Measurements from ENCODE around the gene CRYGS.
"Not testable (repeated sequence)": the region's sequence is repeated elsewhere in the genome, so short reads cannot be mapped to it uniquely, and the experiment has no call there.

Gene CRYGS

DNA sequence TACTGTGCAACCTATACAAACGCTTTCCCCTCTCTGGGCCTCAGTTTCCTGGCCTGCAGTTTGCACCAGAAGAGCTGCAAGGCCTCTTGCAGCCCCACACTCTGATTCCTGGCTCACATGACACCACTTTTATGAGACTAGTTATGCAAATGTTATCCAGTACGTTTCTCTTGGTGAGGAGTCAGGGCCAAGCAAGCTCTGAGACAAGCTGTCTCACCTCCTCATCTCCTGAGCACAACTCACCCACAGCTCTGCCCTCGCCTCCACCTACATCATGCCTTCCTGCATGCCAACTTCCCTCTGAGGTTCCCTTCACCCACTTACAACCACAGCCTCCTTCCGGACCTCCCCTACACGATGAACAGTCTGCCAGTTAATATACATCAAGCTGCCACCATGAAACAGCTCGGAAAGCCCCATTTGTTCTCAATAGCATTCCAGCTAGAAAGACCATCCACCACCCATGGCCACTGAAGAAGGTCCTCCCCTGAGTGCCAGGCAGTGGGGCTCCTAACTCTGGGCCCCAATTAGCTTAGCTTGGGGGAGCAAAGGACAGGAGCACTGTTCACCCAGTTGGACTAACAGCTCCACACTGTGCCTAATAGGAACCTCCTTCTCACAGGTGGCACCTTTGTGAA, 25.0 kb downstream of the CRYGS start:
- DNase-seq (ENCODE audit: low spot score) = no peak

GRCh38 chr3:186517218-186517617, 27.0 kb downstream of the CRYGS start:
- no peak for DNase-seq (ENCODE audit: low spot score)

DNA sequence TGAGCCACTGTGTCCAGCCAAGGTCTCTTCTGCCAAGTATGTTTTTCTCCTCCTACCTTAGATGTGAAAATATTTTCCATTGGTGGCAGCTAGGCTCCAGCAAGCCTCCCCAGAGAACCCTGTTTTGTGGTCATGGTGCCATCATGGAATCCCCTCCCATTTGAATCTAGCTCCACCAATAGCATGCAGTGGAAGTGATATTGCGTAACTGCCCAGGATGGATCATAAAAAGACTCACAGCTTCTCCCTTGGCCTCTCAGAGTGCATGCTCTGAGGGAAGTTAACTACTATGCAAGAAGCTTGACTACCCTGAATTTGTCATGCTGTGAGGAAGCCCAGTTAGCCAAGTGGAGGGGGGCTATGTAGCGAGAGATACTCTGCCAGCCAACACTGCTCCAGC, 27.5 kb downstream of the CRYGS start:
- DNase-seq (ENCODE audit: low spot score) = no peak

DNA sequence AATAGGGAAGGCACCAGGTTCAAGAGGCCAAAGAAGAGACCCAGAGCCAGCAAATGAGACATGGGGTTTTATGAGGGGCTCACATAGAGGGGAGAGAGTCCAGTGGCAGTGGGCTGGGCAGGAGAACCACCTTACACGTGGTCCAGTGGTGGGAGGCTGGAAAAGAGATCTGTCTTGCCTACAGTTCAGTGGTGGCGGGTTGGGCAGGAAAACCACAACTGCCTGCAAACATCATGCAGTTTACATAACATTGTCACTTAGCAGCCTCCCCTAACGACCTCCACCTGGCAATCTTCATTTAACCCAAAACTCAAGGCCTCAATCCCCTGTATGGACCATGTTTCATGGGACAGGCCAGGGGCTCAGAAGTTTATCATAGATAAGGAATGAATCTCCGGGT, 29.1 kb downstream of the CRYGS start:
- DNase-seq (ENCODE audit: low spot score) = no peak

- no peak for DNase-seq (ENCODE audit: low spot score)
Observed at GRCh38 chr3:186514296-186515002, 29.7 kb downstream of the CRYGS start.

- no peak for DNase-seq (ENCODE audit: low spot score)
Observed at GRCh38 chr3:186513386-186513785, 30.8 kb downstream of the CRYGS start.

DNA sequence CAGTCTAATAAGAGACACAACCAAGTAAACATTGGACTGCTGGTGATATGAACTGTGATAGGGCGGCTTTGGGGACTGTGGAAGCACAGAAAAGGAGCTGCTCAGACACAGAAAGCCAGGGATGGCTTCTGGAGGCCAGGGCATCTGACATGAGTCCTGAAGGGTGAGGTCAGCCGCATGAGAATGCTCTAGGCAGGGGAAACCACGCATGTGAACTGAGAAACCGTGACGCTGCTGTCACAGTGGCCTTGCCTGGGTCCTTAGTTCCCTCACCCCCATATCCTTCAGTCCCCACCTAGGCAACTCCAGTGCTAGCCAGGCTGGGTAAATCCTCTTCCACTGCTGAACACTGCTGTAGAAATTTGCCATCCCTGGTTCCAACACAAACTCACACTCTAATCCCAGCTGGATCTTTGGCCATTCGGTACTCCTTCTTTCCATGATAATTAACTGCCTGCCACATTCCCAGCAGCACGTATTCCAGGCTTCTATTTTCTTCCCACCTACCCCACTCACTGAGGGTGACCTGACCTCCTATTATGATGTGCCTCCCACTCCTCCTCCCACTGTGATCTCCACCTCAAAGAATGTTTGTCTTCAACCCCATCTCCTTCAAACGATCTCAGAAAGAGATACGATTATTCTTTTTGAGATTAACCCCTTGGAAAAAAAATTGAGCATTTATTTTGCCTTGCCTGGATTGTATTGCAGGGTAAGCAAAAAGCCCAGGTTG, 31.4 kb downstream of the CRYGS start:
- no peak for DNase-seq (ENCODE audit: low spot score)

GRCh38 chr3:186511702-186512101, 32.5 kb downstream of the CRYGS start:
- DNase-seq (ENCODE audit: low spot score) = no peak

DNA sequence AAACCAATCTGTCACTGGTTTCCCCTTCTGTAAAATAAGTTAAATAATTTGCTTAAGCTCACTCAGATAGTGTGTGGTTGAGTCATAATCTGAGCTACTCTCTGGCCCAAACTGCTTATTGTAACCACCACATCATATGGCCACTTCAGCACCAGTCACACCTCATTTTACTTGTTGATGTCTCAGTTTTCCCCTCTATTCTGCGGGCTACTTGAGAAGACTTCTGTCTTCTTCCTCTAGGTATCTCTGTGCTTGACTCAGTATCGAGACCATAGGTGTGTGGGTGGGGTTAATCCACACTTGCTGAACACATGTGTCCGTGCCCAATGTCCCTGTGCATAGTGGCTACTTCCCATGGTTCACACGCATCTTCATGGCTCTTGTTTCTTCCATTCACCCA, 32.9 kb downstream of the CRYGS start:
- DNase-seq (ENCODE audit: low spot score) = no peak

DNA sequence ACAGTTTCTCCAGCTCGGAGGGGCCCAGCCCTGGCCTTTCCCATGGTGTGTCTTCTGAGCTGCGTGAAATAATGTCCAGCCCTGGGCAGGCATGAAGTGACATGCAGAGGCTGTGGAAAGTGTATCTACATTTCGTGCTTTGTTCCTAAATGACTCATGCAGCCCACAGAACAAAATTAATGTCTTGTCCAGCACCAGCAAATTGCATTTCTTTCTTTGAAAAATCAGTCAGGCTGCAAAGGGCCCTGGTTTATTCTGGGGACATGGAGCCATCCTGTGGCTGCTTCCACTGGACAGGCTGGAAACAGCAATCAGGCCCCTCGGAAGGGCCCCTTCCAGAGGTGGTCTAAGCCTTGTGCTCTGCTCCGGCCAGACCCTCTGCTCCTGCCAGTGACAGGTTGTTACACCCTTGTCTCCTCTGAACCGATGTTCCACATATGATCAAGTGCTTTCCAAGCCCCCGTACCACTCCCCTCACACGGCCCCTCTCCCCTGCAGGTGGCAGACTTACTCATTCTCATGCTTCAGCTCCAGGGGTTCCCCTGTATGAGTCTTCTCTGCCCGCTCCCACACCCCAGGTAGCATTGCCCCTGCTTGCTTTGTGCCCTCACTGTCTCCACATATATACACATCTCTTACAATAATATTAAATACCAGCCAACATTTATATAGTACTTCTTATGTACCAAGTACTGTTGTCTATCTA, 33.7 kb downstream of the CRYGS start:
- DNase-seq (ENCODE audit: low spot score) = no peak

DNA sequence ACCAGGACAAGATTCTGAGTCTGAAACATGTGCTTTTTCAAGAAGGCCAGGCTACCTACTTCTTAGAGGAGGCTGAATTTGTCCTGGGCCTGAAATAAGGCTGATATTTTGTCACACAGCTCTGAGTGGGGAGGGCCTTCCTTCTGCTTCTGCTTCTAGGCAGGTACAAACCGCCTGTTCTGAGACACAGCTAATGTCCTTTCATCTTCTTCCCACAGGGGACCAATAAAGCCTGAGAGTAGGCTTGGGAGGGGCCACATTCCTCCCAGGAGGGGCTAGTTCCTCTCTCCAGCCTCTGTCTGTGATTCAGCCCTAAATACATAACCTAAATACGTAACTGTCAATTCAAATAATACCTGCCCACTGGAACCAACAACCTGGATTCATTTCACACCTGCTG, 34.8 kb downstream of the CRYGS start:
- DNase-seq (ENCODE audit: low spot score) = no peak

- no peak for DNase-seq (ENCODE audit: low spot score)
Observed at GRCh38 chr3:186506857-186507256, 37.3 kb downstream of the CRYGS start.

- DNase-seq (ENCODE audit: low spot score) = no peak
Observed at GRCh38 chr3:186506191-186506739, 37.9 kb downstream of the CRYGS start.

- DNase-seq (ENCODE audit: low spot score) = no peak
Observed at GRCh38 chr3:186502966-186503712, 41.0 kb downstream of the CRYGS start.

DNA sequence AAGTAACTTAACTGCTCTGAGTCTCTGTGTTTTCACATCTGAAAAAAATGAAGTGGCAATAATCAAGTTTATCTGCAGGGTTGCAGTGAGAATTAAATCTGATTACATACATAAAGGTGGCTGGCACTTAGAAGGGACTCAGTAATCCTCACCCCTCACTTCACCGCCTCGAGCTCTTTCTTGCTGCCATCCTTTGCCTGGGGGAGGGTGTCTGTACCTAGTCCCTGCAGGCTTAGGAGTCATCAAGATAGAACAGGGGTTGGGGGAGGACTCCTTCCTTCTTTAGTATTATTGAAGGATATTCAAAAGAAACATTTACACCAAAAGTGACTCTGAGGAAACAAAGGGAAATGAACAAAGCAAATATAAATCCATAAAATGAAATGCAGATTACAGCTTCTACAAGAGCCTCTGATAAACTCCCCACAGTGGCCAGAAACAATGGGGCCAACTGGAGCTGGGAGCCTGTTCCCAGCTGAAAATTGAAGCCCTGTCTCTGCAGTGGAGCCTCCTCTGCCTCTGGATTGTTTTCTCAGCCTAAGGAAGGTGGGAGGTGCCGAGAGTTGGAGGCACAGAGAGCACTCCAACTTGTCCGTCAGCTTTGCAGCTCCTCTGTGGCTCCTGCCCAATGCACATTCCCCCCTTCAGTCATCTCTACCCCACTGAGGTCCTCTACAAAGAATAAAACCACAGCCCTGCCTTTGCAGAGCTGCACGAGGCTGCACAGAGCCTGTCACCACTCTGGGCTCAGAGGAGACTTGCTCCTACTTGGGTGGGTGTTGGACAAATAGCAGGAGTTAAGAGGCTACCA, 41.8 kb downstream of the CRYGS start:
- DNase-seq (ENCODE audit: low spot score) = no peak

- not testable (repeated sequence) for DNase-seq (ENCODE audit: low spot score)
Observed at GRCh38 chr3:186499949-186500348, 44.2 kb downstream of the CRYGS start.

GRCh38 chr3:186498022-186498421, 46.2 kb downstream of the CRYGS start:
- DNase-seq (ENCODE audit: low spot score) = not testable (repeated sequence)

DNA sequence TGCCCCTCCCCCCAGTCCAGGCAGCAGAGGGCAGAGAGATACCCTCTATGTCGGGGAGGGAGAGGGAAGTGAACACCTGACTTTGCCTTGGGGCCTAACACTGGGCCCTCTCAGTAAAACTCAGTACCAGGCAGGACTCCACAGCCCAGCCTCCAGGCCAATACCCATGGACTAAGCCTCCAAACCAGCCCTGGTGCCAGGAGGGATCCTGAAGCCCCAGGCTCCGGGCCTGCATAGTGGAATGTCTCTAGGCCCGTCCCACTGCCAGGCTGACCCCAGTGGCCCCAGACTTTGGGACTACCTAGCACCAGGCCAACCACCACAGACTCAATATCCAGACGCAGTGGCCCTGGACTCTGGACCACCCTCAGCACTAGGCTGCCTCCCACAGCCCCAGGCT, 46.6 kb downstream of the CRYGS start:
- no peak for DNase-seq (ENCODE audit: low spot score)

DNA sequence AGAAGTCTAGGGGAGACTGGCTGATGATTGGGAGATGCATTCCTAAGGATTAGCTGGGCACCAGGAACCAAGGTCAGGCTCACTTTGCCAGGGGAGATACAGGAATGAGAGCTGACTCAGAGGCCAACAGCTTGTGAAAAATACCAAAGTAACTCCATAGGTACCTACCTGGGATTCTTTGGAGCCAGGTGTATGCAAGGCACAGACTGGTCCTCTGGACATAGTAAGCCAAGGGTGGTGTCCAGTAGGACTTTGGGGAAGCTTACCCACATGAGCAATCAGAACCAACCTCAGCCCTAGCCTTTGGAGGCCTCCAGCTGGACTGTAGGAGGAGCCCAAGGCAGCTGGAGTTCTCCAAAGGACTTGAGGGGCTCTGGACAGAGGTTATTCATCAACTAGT, 47.5 kb downstream of the CRYGS start:
- DNase-seq (ENCODE audit: low spot score) = no peak

- DNase-seq (ENCODE audit: low spot score) = no peak
Observed at GRCh38 chr3:186496016-186496415, 48.2 kb downstream of the CRYGS start.
